ENCODE results near the gene POLR2A.

POLR2A gene

GRCh38 chr17:7439462-7440112 lies 44.6 kb upstream of the POLR2A start, which contains the start of gene FGF11:
Gene FGF11 (plus strand): TSS chr17:7439512. CDS start chr17:7439621, 109 bp downstream.
- no peaks in the 10 kb centered on the region for H4K20me1 ChIP-seq (ENCODE audit: insufficient read depth, low read length)
- H3K9ac ChIP-seq (ENCODE audit: low read depth, low read length): no peak within 1 kb of the TSS
- no peaks in the 10 kb centered on the region for H3K9me3 ChIP-seq (ENCODE audit: insufficient read depth, low read length, severe bottlenecking)
- H3K4me1 ChIP-seq (ENCODE audit: insufficient read depth, low read length): peaks cover 20% of the 10 kb centered on the region
- peaks cover 4% of the 10 kb centered on the region; the same call in 1 of the 2 replicates for H3K36me3 ChIP-seq (ENCODE audit: insufficient read depth, low read length)
- H3K27ac ChIP-seq (ENCODE audit: low read length): no peak within 1 kb of the TSS
- ATAC-seq (ENCODE audit: insufficient read depth, low read depth) (no peak), DNase-seq (no peak)
- H3K27me3 ChIP-seq (ENCODE audit: insufficient read depth, low read length, poor library complexity): no peaks in the 10 kb centered on the region
- H2AFZ ChIP-seq (ENCODE audit: low read depth, low read length): no peak within 1 kb of the TSS
- peaks cover 15% of the 10 kb centered on the region for H3K79me2 ChIP-seq (ENCODE audit: insufficient read depth, low read length)
- no peak within 1 kb of the TSS for H3K4me2 ChIP-seq (ENCODE audit: insufficient read depth, low read length)
- no peak within 1 kb of the TSS for H3K4me3 ChIP-seq (ENCODE audit: low read depth in 1 of 2, low read length in 2 of 2)
- TF ChIP-seq EZH2 (IDR thresholded peaks at IDR 0.05; ENCODE audit: borderline replicate concordance, low read depth, low read length, severe bottlenecking): no peak
- TF ChIP-seq CTCF (IDR thresholded peaks at IDR 0.05; ENCODE audit: borderline replicate concordance, extremely low read depth, low read length, poor library complexity, severe bottlenecking): no peak

- Histone ChIP-seq H3K4me3 (ENCODE audit: low read depth in 1 of 2, low read length in 2 of 2) (no peak overlapping the region), H3K4me2 (ENCODE audit: insufficient read depth, low read length) (no peak overlapping the region), H2AFZ (ENCODE audit: low read depth, low read length) (no peak overlapping the region), H3K4me1 (ENCODE audit: insufficient read depth, low read length) (peaks cover 26% of the 10 kb centered on the region), H3K27me3 (ENCODE audit: insufficient read depth, low read length, poor library complexity) (no peaks in the 10 kb centered on the region), H4K20me1 (ENCODE audit: insufficient read depth, low read length) (no peaks in the 10 kb centered on the region), H3K9ac (ENCODE audit: low read depth, low read length) (no peak overlapping the region), H3K36me3 (ENCODE audit: insufficient read depth, low read length) (peaks cover 4% of the 10 kb centered on the region; the same call in 1 of the 2 replicates), H3K9me3 (ENCODE audit: insufficient read depth, low read length, severe bottlenecking) (no peaks in the 10 kb centered on the region), H3K27ac (ENCODE audit: low read length) (no peak overlapping the region), H3K79me2 (ENCODE audit: insufficient read depth, low read length) (peaks cover 15% of the 10 kb centered on the region)
- no peak for DNase-seq
- TF ChIP-seq CTCF (IDR thresholded peaks at IDR 0.05; ENCODE audit: borderline replicate concordance, extremely low read depth, low read length, poor library complexity, severe bottlenecking) (no peak), EZH2 (IDR thresholded peaks at IDR 0.05; ENCODE audit: borderline replicate concordance, low read depth, low read length, severe bottlenecking) (no peak)
- no peak for ATAC-seq (ENCODE audit: insufficient read depth, low read depth)
Observed at GRCh38 chr17:7440113-7440833, 43.9 kb upstream of the POLR2A start.

GRCh38 chr17:7440834-7441195 lies 43.4 kb upstream of the POLR2A start:
- Histone ChIP-seq H3K4me2 (ENCODE audit: insufficient read depth, low read length) (no peak overlapping the region), H4K20me1 (ENCODE audit: insufficient read depth, low read length) (no peaks in the 10 kb centered on the region), H3K27ac (ENCODE audit: low read length) (no peak overlapping the region), H3K36me3 (ENCODE audit: insufficient read depth, low read length) (peaks cover 4% of the 10 kb centered on the region; the same call in 1 of the 2 replicates), H3K27me3 (ENCODE audit: insufficient read depth, low read length, poor library complexity) (peaks cover 2% of the 10 kb centered on the region), H3K9me3 (ENCODE audit: insufficient read depth, low read length, severe bottlenecking) (no peaks in the 10 kb centered on the region), H3K4me3 (ENCODE audit: low read depth in 1 of 2, low read length in 2 of 2) (no peak overlapping the region), H3K9ac (ENCODE audit: low read depth, low read length) (no peak overlapping the region), H3K79me2 (ENCODE audit: insufficient read depth, low read length) (peaks cover 10% of the 10 kb centered on the region), H3K4me1 (ENCODE audit: insufficient read depth, low read length) (peaks cover 23% of the 10 kb centered on the region), H2AFZ (ENCODE audit: low read depth, low read length) (no peak overlapping the region)
- TF ChIP-seq CTCF (IDR thresholded peaks at IDR 0.05; ENCODE audit: borderline replicate concordance, extremely low read depth, low read length, poor library complexity, severe bottlenecking) (no peak), EZH2 (IDR thresholded peaks at IDR 0.05; ENCODE audit: borderline replicate concordance, low read depth, low read length, severe bottlenecking) (no peak)
- ATAC-seq (ENCODE audit: insufficient read depth, low read depth) (no peak), DNase-seq (no peak)
